ENCODE results near the gene FNDC7. TPM values are rescaled to one million over a fixed set of nuclear protein-coding genes. Genes with fewer than 3 reads are reported as not detected.

Gene FNDC7, protein sequence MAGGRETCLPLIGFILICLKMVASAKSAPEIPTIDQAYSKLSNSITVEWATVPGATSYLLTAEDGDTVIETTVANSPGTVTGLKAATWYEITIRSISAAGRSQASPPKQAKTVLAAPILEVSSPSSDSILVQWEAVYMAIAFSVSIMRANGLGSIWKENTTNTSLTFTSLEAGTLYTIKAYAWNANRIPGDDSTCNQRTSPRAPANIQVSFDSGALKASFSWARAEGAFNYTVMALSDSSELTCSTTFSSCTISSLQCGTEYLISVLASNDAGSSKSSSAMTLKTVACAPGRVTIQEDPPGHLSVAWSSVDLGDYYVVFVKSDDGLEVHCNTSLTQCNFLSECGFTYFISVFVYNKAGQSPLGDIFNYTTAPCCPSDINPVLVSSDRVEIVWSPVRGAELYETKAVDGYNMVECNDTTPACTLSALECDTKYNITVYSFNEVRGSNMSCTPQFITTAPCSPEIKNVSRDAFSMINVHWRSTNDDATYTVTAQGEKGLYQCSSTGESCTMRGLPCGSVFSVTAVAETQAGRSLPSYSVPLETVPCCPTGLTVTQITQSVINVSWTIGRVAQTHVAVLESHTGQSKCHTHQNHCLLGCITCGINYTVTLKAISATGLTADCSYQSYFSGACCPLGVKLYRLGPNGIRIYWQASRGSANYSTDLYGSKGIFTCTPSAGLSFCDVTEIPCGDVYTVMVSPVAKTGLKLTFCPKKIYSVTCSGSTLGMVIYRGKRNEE
- total RNA-seq (2022; extraction: Qiagen RNA extraction; ENCODE audit: low read depth), result 0.05 TPM in 1 of 5 replicates, not detected in the others

DNA sequence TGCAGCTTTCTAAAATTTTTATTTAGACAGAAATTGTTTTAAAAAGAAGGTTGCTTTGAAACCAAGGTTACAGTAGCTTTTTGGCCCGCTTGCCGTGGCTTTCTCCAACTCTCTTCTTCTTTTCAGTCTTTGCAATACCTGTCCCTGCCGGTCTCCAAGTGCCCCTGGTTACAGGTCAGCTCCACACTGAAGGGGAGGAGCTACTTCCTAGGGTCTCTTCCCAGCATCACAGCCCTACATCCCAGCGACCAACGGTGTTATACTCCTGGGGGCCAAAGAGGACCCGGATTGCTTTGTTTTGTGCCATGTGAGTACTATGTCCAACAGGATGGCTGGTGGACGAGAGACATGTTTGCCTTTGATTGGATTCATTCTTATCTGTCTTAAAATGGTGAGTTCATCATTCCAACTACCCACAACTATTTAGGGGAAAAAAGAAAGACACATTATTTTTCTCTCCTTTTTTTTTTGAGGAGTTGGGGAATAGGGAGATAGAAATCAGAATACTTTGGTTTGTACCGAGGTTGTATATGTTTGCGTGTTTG lies at the start of gene FNDC7:
FNDC7 (plus strand) TSS at position 303 of the 545 bp plus-strand sequence; CDS start at position 329, 26 bp downstream.

DNA sequence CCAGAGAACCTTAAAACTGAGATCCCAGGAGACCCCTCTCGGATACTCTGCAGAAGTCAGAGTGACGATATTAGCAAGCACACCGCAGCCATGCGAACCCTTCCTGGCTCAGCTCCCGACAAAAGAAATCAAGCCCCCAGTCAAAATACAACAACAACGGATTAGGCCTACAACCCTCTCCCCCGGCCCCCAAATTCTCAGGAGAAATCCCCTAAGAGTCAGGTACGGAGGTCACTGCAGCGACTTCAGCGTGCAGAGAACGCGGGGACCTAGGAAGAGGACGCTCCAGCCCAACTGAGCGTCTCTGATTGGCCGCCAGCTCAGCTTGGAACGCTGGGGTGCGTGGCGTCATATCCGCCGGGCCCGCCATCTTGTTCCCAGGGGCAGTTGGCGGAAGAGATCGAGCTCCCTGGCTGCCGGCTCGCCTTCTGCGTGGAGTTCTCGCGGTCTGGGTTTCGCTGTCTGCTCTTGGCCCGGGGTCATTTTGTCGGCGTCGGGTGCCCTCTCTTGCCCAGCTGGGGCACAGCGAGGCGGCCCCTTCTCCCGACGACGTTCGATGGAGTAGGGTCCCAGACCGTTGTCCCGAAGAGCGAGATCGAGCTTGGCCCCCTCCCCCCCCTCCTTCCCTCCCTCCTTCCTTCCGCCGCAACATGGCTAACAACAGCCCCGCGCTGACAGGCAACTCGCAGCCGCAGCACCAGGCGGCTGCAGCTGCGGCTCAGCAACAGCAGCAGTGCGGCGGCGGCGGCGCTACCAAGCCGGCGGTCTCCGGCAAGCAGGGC lies 20.6 kb upstream of the FNDC7 start, which contains the start of gene PRPF38B:
PRPF38B (plus strand) TSS at position 369 of the 782 bp plus-strand sequence; CDS start at position 651, 282 bp downstream.

DNA sequence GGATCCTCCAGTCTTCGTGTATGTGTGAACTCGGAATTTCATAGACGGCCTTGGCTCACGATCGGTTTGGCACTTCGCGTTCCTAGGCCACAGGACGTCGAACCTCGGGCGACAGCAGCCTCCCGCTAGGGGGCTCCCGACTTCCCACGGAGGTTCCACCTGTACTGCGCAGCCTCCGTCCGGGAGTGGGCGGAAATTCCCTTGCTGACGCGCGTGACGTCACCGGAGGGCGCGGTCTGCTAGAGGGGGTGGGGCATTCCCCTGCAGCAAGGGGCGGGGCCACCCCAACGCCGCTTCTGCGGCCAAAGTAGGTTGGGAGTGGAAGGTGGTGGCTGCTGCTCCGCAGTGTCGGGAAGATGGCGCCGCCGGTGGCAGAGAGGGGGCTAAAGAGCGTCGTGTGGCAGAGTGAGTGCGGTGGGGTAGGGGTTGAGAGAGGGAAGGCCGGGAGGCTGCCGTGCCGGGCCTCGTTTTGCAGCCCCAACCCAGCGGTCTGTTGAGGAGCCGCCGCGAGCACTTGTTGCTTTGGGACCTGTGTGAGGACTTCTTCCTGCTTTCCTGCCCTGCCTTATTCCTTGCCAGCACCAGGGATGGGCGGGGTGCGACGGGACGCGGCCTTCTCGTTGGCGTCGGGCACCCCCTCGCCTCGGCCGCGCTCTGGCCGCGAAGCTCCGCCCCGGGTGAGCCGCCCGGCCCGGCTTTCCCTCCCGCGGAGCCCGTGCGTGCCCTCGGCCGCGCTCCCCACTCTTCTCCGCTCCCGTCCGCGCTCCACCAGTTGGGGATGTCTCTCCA lies 33.9 kb downstream of the FNDC7 start, which contains the start of gene STXBP3:
STXBP3 (plus strand) TSS at position 293 of the 789 bp plus-strand sequence; CDS start at position 357, 64 bp downstream.

Other genes starting within 250 kb of the FNDC7 start
- 2.9 to 7.3 TPM (median 5.8 TPM) in 5 replicates for gene EEIG2, start 152.8 kb upstream of the FNDC7 start, total RNA-seq (2022; extraction: Qiagen RNA extraction; ENCODE audit: low read depth)
- 4.0 to 5.3 TPM (median 4.3 TPM) in 5 replicates for gene HENMT1, start 51.8 kb upstream of the FNDC7 start, total RNA-seq (2022; extraction: Qiagen RNA extraction; ENCODE audit: low read depth)
- gene PRPF38B, start 20.6 kb upstream of the FNDC7 start, total RNA-seq (2022; extraction: Qiagen RNA extraction; ENCODE audit: low read depth), result 16.9 to 27.7 TPM (median 23.8 TPM) in 5 replicates
- 12.5 to 25.6 TPM (median 19.7 TPM) in 5 replicates for gene STXBP3, start 33.8 kb downstream of the FNDC7 start, total RNA-seq (2022; extraction: Qiagen RNA extraction; ENCODE audit: low read depth)
- gene AKNAD1, start 144.2 kb downstream of the FNDC7 start, total RNA-seq (2022; extraction: Qiagen RNA extraction; ENCODE audit: low read depth), result 1.0 to 2.7 TPM (median 1.3 TPM) in 5 replicates
- gene GPSM2, start 164.1 kb downstream of the FNDC7 start, total RNA-seq (2022; extraction: Qiagen RNA extraction; ENCODE audit: low read depth), result 16.3 to 25.4 TPM (median 20.0 TPM) in 5 replicates

Measured in A549 treated with ZK216348 at 1 μM for 4 hours (cell line).